ENCODE results near the gene ZNF491.
"Not testable (repeated sequence)": the region's sequence is repeated elsewhere in the genome, so short reads cannot be mapped to it uniquely, and the experiment has no call there.

The ZNF491 gene

GRCh38 chr19:11807099-11807380, 8.7 kb downstream of the ZNF491 start:
- DNase-seq: no peak

DNA sequence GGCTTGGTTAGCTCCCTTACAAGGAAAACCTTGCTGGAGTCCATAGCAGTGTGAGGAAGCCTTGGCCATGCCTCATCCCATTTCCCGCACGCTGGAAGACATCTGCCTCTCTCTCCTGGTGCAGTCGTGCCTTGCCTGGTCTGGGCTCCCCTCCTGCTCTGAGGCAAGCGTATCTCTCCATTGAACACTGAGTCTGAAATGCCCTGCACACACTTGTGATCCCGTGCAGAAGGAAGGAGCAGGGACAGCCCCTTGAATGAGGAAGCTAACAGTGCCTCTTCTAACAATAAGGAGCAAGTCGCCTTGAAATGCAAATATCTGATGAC, 15.3 kb downstream of the ZNF491 start:
- no peak for DNase-seq

DNA sequence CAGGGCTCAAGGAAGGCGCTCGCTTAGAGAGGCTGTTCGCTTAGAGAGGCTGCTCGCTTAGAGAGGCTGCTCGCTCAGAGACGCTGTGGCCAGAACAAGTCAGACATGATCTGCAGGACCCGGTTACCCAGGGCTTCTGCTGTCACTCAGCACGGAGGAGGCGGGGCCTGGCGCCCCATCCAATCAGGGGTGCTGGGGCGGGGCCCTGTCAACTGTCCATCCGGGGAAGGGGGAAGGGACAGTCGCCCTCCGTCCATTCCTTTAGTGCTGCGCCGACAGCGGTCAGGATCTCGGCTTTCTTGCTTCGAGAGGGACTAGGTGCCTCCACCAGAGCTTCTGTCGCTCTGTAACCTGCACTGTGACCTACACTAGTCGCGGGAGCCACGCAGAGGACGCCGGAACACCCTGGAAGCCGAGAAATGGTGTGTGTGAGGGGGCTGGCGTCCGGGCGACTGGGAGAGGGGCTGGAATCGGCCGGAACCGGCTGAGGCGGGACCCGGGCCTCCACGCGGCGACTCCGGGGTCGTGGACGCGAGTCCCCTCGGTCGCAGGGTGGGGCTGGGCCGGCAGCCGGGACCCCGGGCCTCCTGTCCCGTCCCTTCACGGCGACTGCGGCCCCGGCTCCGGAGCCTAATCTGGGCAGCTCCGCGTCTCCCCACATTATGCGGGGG, 15.8 kb downstream of the ZNF491 start, which contains the start of gene ZNF440:
ZNF440 (plus strand) TSS at position 245 of the 671 bp plus-strand sequence; CDS start at position 420, 175 bp downstream.
- peak; percentile 98 for DNase-seq

GRCh38 chr19:11814700-11815035, 16.3 kb downstream of the ZNF491 start:
- DNase-seq: peak; percentile 65

- no peak for DNase-seq
These were observed 23.3 kb downstream of the ZNF491 start for GRCh38 chr19:11821474-11822109.

GRCh38 chr19:11828957-11829876, 30.9 kb downstream of the ZNF491 start:
- DNase-seq: not testable (repeated sequence)

- DNase-seq: no peak
These were observed 34.1 kb downstream of the ZNF491 start for GRCh38 chr19:11832253-11832912.

GRCh38 chr19:11833541-11833940, 35.2 kb downstream of the ZNF491 start:
- no peak for DNase-seq

GRCh38 chr19:11835626-11836066, 37.3 kb downstream of the ZNF491 start:
- not testable (repeated sequence) for DNase-seq

GRCh38 chr19:11843722-11844121, 45.4 kb downstream of the ZNF491 start:
- DNase-seq: no peak

DNA sequence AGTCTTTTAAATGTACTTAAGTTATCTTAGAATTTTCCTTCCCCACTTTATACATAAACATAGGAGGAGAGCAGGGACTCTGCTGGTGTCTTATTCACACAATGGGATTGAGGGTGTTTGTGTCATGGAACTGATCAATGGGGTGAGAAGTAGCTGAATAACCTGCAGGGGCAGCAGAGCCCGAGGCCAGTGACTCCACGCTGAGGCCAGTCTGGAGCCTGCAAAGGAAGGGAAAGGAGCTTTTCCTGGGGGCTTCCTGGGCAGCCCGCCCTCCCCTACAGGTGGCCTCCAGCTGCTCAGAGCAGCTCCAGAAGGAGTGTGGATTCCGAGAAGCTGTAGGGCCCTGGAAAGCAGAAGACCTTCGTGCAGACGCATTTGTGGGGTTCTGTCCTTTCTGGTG, 49.3 kb downstream of the ZNF491 start:
- DNase-seq: peak; percentile 34

DNA sequence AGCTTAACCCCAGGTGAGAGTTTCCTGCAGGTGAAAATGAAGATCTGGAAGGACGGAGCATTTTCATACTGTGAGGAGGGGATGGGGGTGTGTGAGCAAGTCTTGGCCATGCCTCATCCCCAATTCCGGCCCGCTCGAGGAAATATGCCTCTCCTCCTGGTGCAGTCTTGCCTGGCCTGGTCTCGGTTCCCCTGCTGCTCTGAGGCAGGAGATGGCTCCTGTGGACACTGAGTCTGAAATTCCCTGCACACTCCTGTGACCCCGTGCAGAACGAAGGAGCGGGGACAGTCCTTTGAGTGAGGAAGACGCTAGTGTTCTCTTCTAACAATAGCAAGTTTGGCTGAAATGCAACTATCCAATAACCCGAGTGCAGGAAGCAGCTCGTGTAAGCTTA, 49.9 kb downstream of the ZNF491 start:
- DNase-seq: no peak

- DNase-seq: peak; percentile 98
These were observed 50.5 kb downstream of the ZNF491 start, which contains the start of gene ZNF439 for GRCh38 chr19:11848594-11849469. ZNF439 (plus strand) TSS chr19:11848726; CDS start chr19:11848868, 142 bp downstream.

GRCh38 chr19:11850289-11850688, 52.0 kb downstream of the ZNF491 start:
- DNase-seq: not testable (repeated sequence)

DNA sequence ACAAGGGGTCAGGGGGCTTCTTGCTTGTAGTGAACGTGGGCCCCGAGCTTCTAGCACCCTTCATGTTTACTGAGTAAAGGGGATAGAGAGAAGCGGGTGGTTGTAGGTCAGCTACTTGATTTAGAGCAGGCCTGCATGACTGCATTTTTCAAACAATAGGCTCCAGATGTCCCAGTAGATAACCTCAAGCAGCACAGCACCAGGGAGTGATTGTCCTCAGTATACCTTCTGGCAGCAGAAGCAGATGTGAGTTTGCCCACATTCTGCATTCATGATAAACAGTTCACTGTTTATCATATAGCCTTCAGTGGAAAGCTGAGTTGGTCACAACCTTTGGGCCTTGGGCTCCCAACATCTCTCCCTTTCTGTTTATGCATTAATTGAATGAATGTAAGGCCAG, 55.0 kb downstream of the ZNF491 start:
- DNase-seq: no peak

DNA sequence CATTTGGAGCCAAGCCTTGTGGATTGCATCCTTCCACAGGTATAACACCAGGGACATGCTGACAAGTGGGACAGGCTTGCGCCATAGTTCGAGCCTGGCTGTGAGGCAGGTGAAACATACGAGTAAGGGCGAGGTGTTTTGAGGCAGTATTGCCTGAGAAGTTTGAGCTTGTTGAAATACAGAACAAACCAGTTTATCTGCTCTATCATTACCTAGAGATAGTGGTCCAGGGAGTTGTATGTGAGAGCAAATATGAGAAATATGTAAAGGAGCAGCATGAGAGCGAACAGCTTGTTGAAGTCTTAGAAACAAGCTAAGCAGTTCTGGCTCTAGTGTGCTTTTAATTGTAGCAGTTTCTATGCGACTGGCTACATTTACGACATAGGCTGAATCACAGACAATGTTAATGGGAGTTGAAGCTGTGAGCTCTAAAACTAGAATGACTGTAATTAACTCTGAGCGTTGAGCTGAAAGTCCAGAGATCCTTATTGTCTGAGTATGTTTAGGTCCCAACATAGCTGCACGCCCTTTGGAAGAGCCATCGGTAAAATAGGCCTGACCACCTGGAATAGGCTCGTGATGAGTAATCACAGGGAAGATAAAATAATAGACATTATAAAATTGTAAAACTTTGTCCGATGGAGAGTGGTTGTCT, 58.4 kb downstream of the ZNF491 start:
- DNase-seq: no peak
